Dendritic cell treated with granulocyte-macrophage colony-stimulating factor and Interleukin-4, amounts not matched to agents 40 ng/mL and 50 ng/mL, for 4 days (primary cell): ENCODE results near the gene SNX13.
"Not testable (repeated sequence)": the region's sequence is repeated elsewhere in the genome, so short reads cannot be mapped to it uniquely, and the experiment has no call there.

Source experiments
- H3K27ac Mint-ChIP-seq: one replicate; pipeline ENCODE4 v1.8.0; 2022; ENCODE audit warnings: mild to moderate bottlenecking, mixed read lengths
- H3K27me3 Mint-ChIP-seq: one replicate; pipeline ENCODE4 v1.8.0; 2022; ENCODE audit warnings: mild to moderate bottlenecking, mixed read lengths
- H3K36me3 Mint-ChIP-seq: one replicate; pipeline ENCODE4 v1.8.0; 2022; ENCODE audit warnings: low read depth, mixed read lengths
- H3K4me1 Mint-ChIP-seq: one replicate; pipeline ENCODE4 v1.8.0; 2022; ENCODE audit warnings: low read depth, mixed read lengths
- H3K4me3 Mint-ChIP-seq: one replicate; pipeline ENCODE4 v1.8.0; 2022; ENCODE audit warnings: mild to moderate bottlenecking, moderate library complexity, mixed read lengths
- H3K9me3 Mint-ChIP-seq: one replicate; pipeline ENCODE4 v1.8.0; 2022; ENCODE audit warnings: mixed read lengths
- intact Hi-C: fragments of 100-400 bp; cut with micrococcal nuclease; formaldehyde crosslinking; loops from one replicate; pipeline ENCODE4 v1.15.0; 2022

SNX13 gene

DNA sequence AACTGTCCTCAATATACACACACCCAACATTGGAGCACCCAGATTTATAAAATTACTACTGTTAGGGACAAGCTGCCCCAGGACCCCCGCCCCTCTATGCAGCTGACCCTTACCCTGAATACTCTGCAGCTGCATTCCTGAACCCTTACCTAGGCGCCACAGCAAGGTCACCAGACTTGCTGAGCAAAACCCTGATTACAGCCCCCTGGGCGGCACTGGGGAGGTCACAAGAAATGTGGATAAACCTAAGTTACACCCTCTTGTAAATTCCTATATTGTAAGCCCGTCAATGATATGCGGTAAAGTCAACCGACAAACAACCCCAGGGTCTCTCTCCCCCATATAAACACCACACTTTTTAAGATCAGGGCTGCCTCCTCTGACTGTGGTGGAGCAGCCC, 25.1 kb downstream of the SNX13 start:
- H3K4me3 Mint-ChIP-seq: no peak overlapping the region
- H3K4me1 Mint-ChIP-seq: peaks cover 11% of the 10 kb centered on the region
- H3K27me3 Mint-ChIP-seq: no peaks in the 10 kb centered on the region
- no peak overlapping the region for H3K27ac Mint-ChIP-seq
- peaks cover 4% of the 10 kb centered on the region for H3K36me3 Mint-ChIP-seq
- intact Hi-C loops: no loop called here
- no peaks in the 10 kb centered on the region for H3K9me3 Mint-ChIP-seq

- Mint-ChIP-seq H3K27me3 (no peaks in the 10 kb centered on the region), H3K9me3 (no peaks in the 10 kb centered on the region), H3K36me3 (peaks cover 12% of the 10 kb centered on the region), H3K27ac (no peak overlapping the region), H3K4me1 (peaks cover 11% of the 10 kb centered on the region), H3K4me3 (no peak overlapping the region)
- intact Hi-C loops: no loop called here
Observed at GRCh38 chr7:17913250-17913649, 27.0 kb downstream of the SNX13 start.

- no peak overlapping the region for H3K4me3 Mint-ChIP-seq
- no peak overlapping the region for H3K27ac Mint-ChIP-seq
- intact Hi-C loops: no loop called here
- H3K9me3 Mint-ChIP-seq: no peaks in the 10 kb centered on the region
- H3K27me3 Mint-ChIP-seq: no peaks in the 10 kb centered on the region
- peaks cover 11% of the 10 kb centered on the region for H3K4me1 Mint-ChIP-seq
- peaks cover 12% of the 10 kb centered on the region for H3K36me3 Mint-ChIP-seq
Observed at GRCh38 chr7:17912536-17913235, 27.6 kb downstream of the SNX13 start.

- Mint-ChIP-seq H3K4me3 (no peak overlapping the region), H3K27ac (no peak overlapping the region), H3K27me3 (no peaks in the 10 kb centered on the region), H3K9me3 (no peaks in the 10 kb centered on the region), H3K4me1 (peaks cover 11% of the 10 kb centered on the region), H3K36me3 (peaks cover 12% of the 10 kb centered on the region)
- intact Hi-C loops: no loop called here
Observed at GRCh38 chr7:17912050-17912449, 28.2 kb downstream of the SNX13 start.

GRCh38 chr7:17910377-17910776, 29.9 kb downstream of the SNX13 start:
- intact Hi-C loops: no loop called here
- no peak overlapping the region for H3K27ac Mint-ChIP-seq
- H3K4me1 Mint-ChIP-seq: peaks cover 11% of the 10 kb centered on the region
- no peaks in the 10 kb centered on the region for H3K27me3 Mint-ChIP-seq
- peaks cover 12% of the 10 kb centered on the region for H3K36me3 Mint-ChIP-seq
- no peaks in the 10 kb centered on the region for H3K9me3 Mint-ChIP-seq
- no peak overlapping the region for H3K4me3 Mint-ChIP-seq

DNA sequence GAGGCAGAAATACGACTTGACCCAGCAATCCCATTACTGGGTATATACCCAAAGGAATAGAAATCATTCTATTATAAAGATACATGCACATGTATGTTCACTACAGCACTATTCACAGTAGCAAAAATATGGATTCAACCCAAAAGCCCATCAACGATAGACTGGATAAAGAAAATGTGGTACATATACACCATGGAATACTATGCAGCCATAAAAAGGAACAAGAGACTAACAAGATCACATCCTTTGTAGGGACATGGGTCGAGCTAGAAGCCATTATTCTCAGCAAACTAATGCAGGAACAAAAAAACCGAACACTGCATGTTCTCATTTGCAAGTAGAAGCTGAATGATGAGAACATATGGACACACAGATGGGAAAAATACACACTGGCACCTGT, 31.0 kb downstream of the SNX13 start:
- H3K27ac Mint-ChIP-seq, H3K4me3 Mint-ChIP-seq, H3K9me3 Mint-ChIP-seq, H3K27me3 Mint-ChIP-seq, intact Hi-C loops: not testable (repeated sequence)
- Mint-ChIP-seq H3K36me3 (peaks cover 12% of the 10 kb centered on the region), H3K4me1 (peaks cover 11% of the 10 kb centered on the region)

DNA sequence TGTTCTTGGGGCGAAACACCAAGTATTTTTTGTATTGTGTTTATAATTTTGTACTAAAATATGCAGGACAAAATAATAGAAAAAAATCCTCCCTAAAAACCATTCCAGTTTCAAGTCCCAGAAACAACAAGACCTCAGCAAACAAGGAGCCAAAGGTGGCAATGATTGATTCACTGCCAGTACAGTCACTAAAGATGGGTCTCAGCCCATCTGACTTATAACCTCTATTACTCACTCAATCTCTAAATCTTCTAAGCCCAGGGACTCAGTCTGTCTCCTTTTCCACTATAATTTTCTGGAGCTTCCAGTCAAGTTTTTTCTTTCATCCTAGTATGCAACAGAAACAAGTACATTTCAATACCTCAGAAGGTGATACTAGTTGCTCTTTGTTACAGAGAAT, 33.3 kb downstream of the SNX13 start:
- no peaks in the 10 kb centered on the region for H3K9me3 Mint-ChIP-seq
- H3K36me3 Mint-ChIP-seq: peaks cover 12% of the 10 kb centered on the region
- no peak overlapping the region for H3K27ac Mint-ChIP-seq
- H3K27me3 Mint-ChIP-seq: no peaks in the 10 kb centered on the region
- intact Hi-C loops: no loop called here
- H3K4me1 Mint-ChIP-seq: peaks cover 8% of the 10 kb centered on the region
- no peak overlapping the region for H3K4me3 Mint-ChIP-seq

DNA sequence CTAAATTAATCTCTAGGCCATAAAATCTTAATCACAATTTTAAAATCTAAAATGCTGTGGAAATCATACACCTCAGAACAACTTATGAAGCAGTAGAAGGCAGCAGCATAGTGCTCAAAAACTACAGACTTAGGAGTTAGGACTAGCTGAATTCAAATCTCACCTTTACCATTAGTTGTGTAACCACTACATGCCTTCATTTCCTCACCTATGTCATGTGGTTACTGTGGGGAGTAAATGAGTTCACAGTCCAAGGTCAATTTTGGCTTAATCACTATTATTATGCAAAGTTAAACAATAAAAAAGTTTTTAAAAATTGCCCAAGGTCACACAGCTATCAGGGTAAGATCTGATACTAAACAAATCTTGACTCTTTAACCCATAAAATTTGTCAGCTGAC, 37.0 kb downstream of the SNX13 start:
- H3K9me3 Mint-ChIP-seq: no peaks in the 10 kb centered on the region
- no peaks in the 10 kb centered on the region for H3K27me3 Mint-ChIP-seq
- intact Hi-C loops: no loop called here
- peaks cover 13% of the 10 kb centered on the region for H3K4me1 Mint-ChIP-seq
- H3K27ac Mint-ChIP-seq: no peak overlapping the region
- H3K4me3 Mint-ChIP-seq: no peak overlapping the region
- H3K36me3 Mint-ChIP-seq: no peaks in the 10 kb centered on the region

- Mint-ChIP-seq H3K36me3 (no peaks in the 10 kb centered on the region), H3K9me3 (no peaks in the 10 kb centered on the region), H3K27me3 (no peaks in the 10 kb centered on the region), H3K4me1 (peaks cover 13% of the 10 kb centered on the region), H3K4me3 (no peak overlapping the region), H3K27ac (no peak overlapping the region)
- intact Hi-C loops: no loop called here
Observed at GRCh38 chr7:17902599-17902998, 37.7 kb downstream of the SNX13 start.

DNA sequence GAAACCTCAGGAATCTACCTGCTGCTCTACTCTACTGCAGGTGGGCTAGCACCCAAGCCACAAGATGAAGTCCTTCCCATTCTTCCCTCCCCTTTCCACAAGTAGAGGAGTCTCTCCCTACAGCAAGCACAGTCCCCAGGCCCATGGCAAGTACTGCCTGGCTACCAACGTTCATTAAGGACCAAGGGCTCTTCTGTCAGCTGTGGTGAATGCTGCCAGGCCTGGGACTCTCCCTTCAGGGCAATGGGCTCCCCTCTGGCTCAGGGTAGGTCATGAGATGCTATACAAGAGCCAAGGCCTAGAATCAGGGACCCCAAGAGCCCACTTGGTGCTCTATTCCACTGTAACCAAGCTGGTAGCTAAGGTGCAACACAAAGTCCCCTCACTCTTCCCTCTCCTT, 39.8 kb downstream of the SNX13 start:
- Mint-ChIP-seq H3K36me3 (peaks cover 4% of the 10 kb centered on the region), H3K4me1 (peaks cover 13% of the 10 kb centered on the region), H3K27me3 (no peaks in the 10 kb centered on the region), H3K9me3 (no peaks in the 10 kb centered on the region), H3K4me3 (no peak overlapping the region), H3K27ac (no peak overlapping the region)
- intact Hi-C loops: no loop called here

GRCh38 chr7:17898111-17898510, 42.2 kb downstream of the SNX13 start:
- H3K4me1 Mint-ChIP-seq: peaks cover 13% of the 10 kb centered on the region
- no peaks in the 10 kb centered on the region for H3K9me3 Mint-ChIP-seq
- H3K36me3 Mint-ChIP-seq: peaks cover 10% of the 10 kb centered on the region
- H3K27ac Mint-ChIP-seq: no peak overlapping the region
- intact Hi-C loops: no loop called here
- no peaks in the 10 kb centered on the region for H3K27me3 Mint-ChIP-seq
- H3K4me3 Mint-ChIP-seq: no peak overlapping the region

- H3K36me3 Mint-ChIP-seq: peaks cover 77% of the 10 kb centered on the region
- H3K9me3 Mint-ChIP-seq: no peaks in the 10 kb centered on the region
- H3K4me1 Mint-ChIP-seq: no peaks in the 10 kb centered on the region
- intact Hi-C loops: no loop called here
- H3K27ac Mint-ChIP-seq: no peak overlapping the region
- no peaks in the 10 kb centered on the region for H3K27me3 Mint-ChIP-seq
- no peak overlapping the region for H3K4me3 Mint-ChIP-seq
Observed at GRCh38 chr7:17887286-17887685, 53.0 kb downstream of the SNX13 start.

GRCh38 chr7:17882685-17883084, 57.6 kb downstream of the SNX13 start:
- H3K36me3 Mint-ChIP-seq: peaks cover 70% of the 10 kb centered on the region
- intact Hi-C loops: no loop called here
- no peak overlapping the region for H3K27ac Mint-ChIP-seq
- H3K4me3 Mint-ChIP-seq: no peak overlapping the region
- no peaks in the 10 kb centered on the region for H3K27me3 Mint-ChIP-seq
- no peaks in the 10 kb centered on the region for H3K9me3 Mint-ChIP-seq
- H3K4me1 Mint-ChIP-seq: no peaks in the 10 kb centered on the region

DNA sequence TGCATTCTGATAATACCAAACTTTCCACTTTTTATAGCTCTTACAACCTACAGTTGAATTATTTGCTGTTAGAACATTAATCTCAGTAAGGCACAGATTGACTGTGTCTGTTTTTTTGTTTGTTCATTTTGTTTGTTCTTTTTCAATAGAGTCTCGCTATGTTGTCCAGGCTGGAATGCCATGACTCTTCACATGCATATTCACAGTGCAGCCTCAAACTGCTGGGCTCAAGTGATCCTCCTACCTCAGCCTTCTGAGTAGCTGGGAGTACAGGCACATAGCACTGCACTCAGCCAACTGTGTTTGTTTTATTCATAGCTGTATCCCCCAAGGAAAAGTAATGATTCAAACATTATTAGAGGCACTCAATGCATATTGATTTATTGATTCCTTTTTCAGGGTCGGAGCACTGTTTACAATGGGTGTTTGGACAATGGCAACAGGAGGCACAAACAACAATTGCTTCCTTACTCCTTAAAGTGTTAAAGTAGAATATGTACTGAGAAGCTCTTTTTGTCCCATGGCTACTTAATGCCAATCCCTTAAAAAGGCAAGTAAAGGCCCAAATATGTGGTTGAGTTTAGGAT, 61.1 kb downstream of the SNX13 start:
- H3K4me3 Mint-ChIP-seq: no peak overlapping the region
- H3K27ac Mint-ChIP-seq: no peak overlapping the region
- no peaks in the 10 kb centered on the region for H3K4me1 Mint-ChIP-seq
- intact Hi-C loops: no loop called here
- no peaks in the 10 kb centered on the region for H3K9me3 Mint-ChIP-seq
- no peaks in the 10 kb centered on the region for H3K27me3 Mint-ChIP-seq
- peaks cover 61% of the 10 kb centered on the region for H3K36me3 Mint-ChIP-seq

GRCh38 chr7:17878627-17879026, 61.7 kb downstream of the SNX13 start:
- H3K36me3 Mint-ChIP-seq: peaks cover 64% of the 10 kb centered on the region

More at GRCh38 chr7:17878627-17879026, 61.7 kb downstream of the SNX13 start:
- intact Hi-C loops: no loop called here
- Mint-ChIP-seq H3K4me3 (no peak overlapping the region), H3K27ac (no peak overlapping the region), H3K9me3 (no peaks in the 10 kb centered on the region), H3K4me1 (no peaks in the 10 kb centered on the region), H3K27me3 (no peaks in the 10 kb centered on the region)
